MM.1S (cell line): ENCODE results near the gene AP2A2.

Experiments used
- DNase-seq: peaks from one replicate; pipeline ENCODE4 v3.0.0-alpha.2; 2015
- H2AFZ ChIP-seq: fragments of 300-600 bp; sonication (generic); 2 replicates; pipeline ENCODE4 v1.6.0; 2016; ENCODE audit warnings: antibody characterized with exemption, low read length
- H3F3A ChIP-seq: fragments of 300-600 bp; sonication (generic); 2 replicates; pipeline ENCODE4 v1.6.1; 2016; ENCODE audit warnings: mild to moderate bottlenecking, antibody characterized with exemption, low read length, moderate library complexity, mixed read lengths; ENCODE audit not compliant: insufficient read depth
- H3K27ac ChIP-seq: fragments of 300-600 bp; sonication (generic); 2 replicates; pipeline ENCODE4 v1.5.1; 2016; ENCODE audit warnings: mild to moderate bottlenecking, low read length
- H3K27me3 ChIP-seq: fragments of 300-600 bp; sonication (generic); replicated peaks from 2 replicates; pipeline ENCODE4 v1.6.0; 2016; ENCODE audit warnings: low read length; ENCODE audit not compliant: insufficient read depth
- H3K36me3 ChIP-seq: fragments of 300-600 bp; sonication (generic); replicated peaks from 2 replicates; pipeline ENCODE4 v1.6.1; 2016; ENCODE audit warnings: mild to moderate bottlenecking, low read length, mixed read lengths; ENCODE audit not compliant: insufficient read depth
- H3K4me1 ChIP-seq: fragments of 300-600 bp; sonication (generic); 2 replicates; pipeline ENCODE4 v1.6.1; 2016; ENCODE audit warnings: low read length, mixed read lengths
- H3K4me2 ChIP-seq: fragments of 300-600 bp; sonication (generic); 2 replicates; pipeline ENCODE4 v1.6.0; 2016; ENCODE audit warnings: low read depth, low read length
- H3K4me3 ChIP-seq: fragments of 300-600 bp; sonication (generic); 2 replicates; pipeline ENCODE4 v1.5.1; 2016; ENCODE audit warnings: low read length, mixed read lengths
- H3K79me2 ChIP-seq: fragments of 300-600 bp; sonication (generic); 2 replicates; pipeline ENCODE4 v1.6.1; 2016; ENCODE audit warnings: mixed run types, low read length, mixed read lengths
- H3K9ac ChIP-seq: fragments of 300-600 bp; sonication (generic); 2 replicates; pipeline ENCODE4 v1.6.1; 2016; ENCODE audit warnings: low read length, mixed read lengths
- H3K9me2 ChIP-seq: fragments of 300-600 bp; sonication (generic); replicated peaks from 2 replicates; pipeline ENCODE4 v1.6.1; 2016; ENCODE audit warnings: mild to moderate bottlenecking, low read length, mixed read lengths; ENCODE audit not compliant: insufficient read depth
- H3K9me3 ChIP-seq: fragments of 300-600 bp; sonication (generic); replicated peaks from 2 replicates; pipeline ENCODE4 v1.6.1; 2016; ENCODE audit warnings: mild to moderate bottlenecking, low read length, mixed read lengths; ENCODE audit not compliant: insufficient read depth
- H4K20me1 ChIP-seq: fragments of 300-600 bp; sonication (generic); 2 replicates; pipeline ENCODE4 v1.6.1; 2016; ENCODE audit warnings: mild to moderate bottlenecking, low read length, moderate library complexity, mixed read lengths; ENCODE audit not compliant: insufficient read depth
- EZH2 ChIP-seq: fragments of 300-600 bp; sonication (generic); optimal IDR thresholded peaks from 2 replicates; pipeline ENCODE3; 2017; ENCODE audit warnings: low read depth, mild to moderate bottlenecking, antibody characterized with exemption, low read length, mixed read lengths
- EZH2phosphoT487 ChIP-seq: fragments of 300-600 bp; sonication (generic); IDR thresholded peaks from 2 replicates; pipeline ENCODE4 v1.6.1; 2018; ENCODE audit warnings: antibody characterized with exemption, low read length
- TF ChIP-seq, protein P1 (sequence below): fragments of 300-600 bp; sonication (generic); IDR thresholded peaks from 2 replicates; pipeline ENCODE4 v1.5.1; 2016; ENCODE audit warnings: antibody characterized with exemption, low read length, mixed read lengths

Gene AP2A2

DNA sequence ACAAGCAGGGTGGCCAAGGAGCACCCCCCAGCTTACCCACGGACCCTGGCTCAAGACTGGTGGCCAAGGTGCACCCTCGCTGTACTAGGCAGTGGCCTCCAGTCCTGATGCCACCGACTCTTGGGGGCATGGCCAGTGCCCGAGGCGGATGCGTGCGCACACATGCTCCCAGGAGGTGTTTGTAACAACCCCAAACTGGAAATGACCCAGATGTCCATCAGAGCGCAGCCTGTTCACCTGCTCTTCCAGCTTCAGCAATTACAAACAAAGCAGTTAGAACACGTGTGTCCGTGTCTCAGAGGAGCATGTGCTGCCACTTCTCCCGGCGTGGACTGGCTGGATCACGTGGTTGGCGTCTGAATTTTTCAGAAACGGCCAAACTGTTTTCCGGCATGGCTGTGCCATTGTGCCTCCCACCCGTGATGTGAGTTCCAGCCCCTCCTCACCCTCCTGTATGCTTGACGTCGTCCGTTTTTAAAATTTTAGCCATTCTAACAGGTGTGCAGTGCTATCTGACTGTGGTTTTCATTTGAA, 118.0 kb downstream of the AP2A2 start:
- TF ChIP-seq EZH2 (no peak), EZH2phosphoT487 (no peak)
- TF ChIP-seq, protein P1, sequence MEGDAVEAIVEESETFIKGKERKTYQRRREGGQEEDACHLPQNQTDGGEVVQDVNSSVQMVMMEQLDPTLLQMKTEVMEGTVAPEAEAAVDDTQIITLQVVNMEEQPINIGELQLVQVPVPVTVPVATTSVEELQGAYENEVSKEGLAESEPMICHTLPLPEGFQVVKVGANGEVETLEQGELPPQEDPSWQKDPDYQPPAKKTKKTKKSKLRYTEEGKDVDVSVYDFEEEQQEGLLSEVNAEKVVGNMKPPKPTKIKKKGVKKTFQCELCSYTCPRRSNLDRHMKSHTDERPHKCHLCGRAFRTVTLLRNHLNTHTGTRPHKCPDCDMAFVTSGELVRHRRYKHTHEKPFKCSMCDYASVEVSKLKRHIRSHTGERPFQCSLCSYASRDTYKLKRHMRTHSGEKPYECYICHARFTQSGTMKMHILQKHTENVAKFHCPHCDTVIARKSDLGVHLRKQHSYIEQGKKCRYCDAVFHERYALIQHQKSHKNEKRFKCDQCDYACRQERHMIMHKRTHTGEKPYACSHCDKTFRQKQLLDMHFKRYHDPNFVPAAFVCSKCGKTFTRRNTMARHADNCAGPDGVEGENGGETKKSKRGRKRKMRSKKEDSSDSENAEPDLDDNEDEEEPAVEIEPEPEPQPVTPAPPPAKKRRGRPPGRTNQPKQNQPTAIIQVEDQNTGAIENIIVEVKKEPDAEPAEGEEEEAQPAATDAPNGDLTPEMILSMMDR: no peak
- H3K36me3 ChIP-seq: no peaks in the 10 kb centered on the region
- H3K4me2 ChIP-seq: no peak overlapping the region
- no peak overlapping the region for H3K27ac ChIP-seq
- no peaks in the 10 kb centered on the region for H3F3A ChIP-seq
- H4K20me1 ChIP-seq: no peaks in the 10 kb centered on the region
- no peak overlapping the region for H3K4me3 ChIP-seq
- H3K27me3 ChIP-seq: peaks cover 96% of the 10 kb centered on the region
- DNase-seq: no peak
- no peaks in the 10 kb centered on the region for H3K4me1 ChIP-seq
- H3K79me2 ChIP-seq: no peaks in the 10 kb centered on the region
- no peaks in the 10 kb centered on the region for H3K9me2 ChIP-seq
- no peak overlapping the region for H3K9ac ChIP-seq
- H3K9me3 ChIP-seq: no peaks in the 10 kb centered on the region
- H2AFZ ChIP-seq: no peak overlapping the region

DNA sequence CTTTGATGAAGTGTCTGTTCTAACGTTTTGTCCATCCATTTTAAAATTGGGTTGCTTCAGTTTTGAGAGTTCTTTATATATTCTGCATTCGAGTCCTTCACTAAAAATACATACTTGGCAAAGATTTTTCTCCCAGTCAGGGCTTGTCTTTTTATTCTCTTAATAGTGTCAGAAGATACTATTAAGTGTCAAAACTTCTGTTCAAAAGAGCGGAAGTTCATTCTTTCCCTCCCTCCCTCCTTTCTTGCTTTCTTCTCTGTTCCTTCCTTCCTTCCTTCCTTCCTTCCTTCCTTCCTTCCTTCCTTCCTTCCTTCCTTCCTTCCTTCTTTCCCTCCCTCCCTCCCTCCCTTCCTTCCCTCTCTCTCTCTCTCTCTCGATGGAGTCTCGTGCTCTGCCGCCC, 118.5 kb downstream of the AP2A2 start:
- Histone ChIP-seq H3K4me2 (no peak overlapping the region), H4K20me1 (no peaks in the 10 kb centered on the region), H3K9me3 (no peaks in the 10 kb centered on the region), H3K36me3 (no peaks in the 10 kb centered on the region), H3K79me2 (no peaks in the 10 kb centered on the region), H3F3A (no peaks in the 10 kb centered on the region), H3K27ac (no peak overlapping the region), H3K27me3 (peaks cover 98% of the 10 kb centered on the region), H3K9ac (no peak overlapping the region), H3K4me3 (no peak overlapping the region), H2AFZ (no peak overlapping the region), H3K4me1 (no peaks in the 10 kb centered on the region), H3K9me2 (no peaks in the 10 kb centered on the region)
- TF ChIP-seq EZH2phosphoT487: no peak
- no peak for DNase-seq

DNA sequence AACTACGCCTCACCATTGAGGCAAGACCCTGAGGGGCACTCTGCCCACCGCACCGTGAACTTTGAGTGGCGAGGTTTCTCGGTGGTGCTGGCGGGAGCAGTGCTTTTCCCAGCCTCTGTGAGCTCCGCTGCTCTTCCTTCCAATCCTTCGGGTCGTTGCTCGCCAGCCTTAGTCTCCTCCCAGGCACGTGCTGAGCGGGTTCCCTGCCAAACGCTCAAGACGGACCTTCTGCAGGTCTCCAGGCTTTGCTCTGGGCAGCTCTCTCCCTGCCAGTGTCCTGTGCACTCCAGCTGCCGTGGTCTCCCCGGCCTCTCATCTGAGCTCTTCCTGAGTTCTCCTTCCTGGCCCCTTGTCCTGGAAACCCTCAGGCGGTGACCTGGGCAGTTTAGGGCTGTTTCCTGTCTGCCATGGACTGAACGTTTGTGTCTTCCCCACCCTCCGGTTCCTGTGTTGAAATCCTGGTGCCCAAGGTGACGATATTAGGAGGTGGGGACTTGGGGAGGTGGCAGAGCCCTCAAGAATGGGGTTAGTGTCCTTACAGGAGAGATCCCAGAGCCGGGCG, 122.0 kb downstream of the AP2A2 start:
- Histone ChIP-seq H3K36me3 (no peaks in the 10 kb centered on the region), H3K4me2 (no peak overlapping the region), H3K79me2 (no peaks in the 10 kb centered on the region), H3F3A (no peaks in the 10 kb centered on the region), H3K4me3 (no peak overlapping the region), H3K9ac (no peak overlapping the region), H3K27me3 (peaks cover 97% of the 10 kb centered on the region), H3K9me2 (no peaks in the 10 kb centered on the region), H2AFZ (no peak overlapping the region), H3K27ac (no peak overlapping the region), H4K20me1 (no peaks in the 10 kb centered on the region), H3K4me1 (no peaks in the 10 kb centered on the region), H3K9me3 (no peaks in the 10 kb centered on the region)
- DNase-seq: no peak
- TF ChIP-seq, protein P1: no peak
- no peak for TF ChIP-seq EZH2
- TF ChIP-seq EZH2phosphoT487: no peak

DNA sequence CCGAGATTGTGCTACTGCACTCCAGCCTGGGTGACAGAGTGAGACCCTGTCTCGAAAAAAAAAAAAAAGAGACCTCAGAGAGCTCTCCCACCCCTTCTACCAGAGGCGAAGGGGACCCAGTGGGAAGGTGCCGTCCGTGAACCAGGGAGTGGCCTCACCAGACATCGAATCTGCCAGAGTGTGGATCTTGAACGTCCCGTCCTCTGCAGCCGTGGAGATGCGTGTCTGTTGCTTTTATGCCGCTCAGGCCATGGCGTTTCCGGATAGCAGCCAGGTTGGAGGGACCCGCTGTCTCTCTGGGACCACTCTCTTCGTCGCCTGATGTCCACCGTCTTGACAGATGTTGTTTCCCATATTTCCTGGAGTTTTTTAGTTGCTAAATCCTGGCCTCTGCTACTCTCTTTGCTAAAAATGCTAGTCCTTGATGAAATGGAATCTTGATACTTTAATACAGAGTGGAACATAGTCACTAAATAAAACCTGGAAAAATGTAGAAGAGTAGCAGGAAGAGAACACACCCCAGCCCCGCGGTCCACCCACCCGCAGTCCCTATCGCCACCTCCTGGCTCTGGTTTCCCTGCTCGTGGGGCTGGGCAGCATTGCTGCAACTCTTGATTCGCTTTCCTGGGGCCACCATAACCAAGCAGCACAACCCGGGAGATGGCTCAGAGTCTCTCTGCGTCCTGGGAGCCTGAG, 122.9 kb downstream of the AP2A2 start:
- no peaks in the 10 kb centered on the region for H4K20me1 ChIP-seq
- TF ChIP-seq, protein P1: no peak
- TF ChIP-seq EZH2phosphoT487 (no peak), EZH2 (no peak)
- no peaks in the 10 kb centered on the region for H3K9me3 ChIP-seq
- H3K79me2 ChIP-seq: no peaks in the 10 kb centered on the region
- H3K27me3 ChIP-seq: peaks cover 97% of the 10 kb centered on the region
- H3K36me3 ChIP-seq: no peaks in the 10 kb centered on the region
- no peak overlapping the region for H2AFZ ChIP-seq
- H3K4me2 ChIP-seq: no peak overlapping the region
- no peak overlapping the region for H3K9ac ChIP-seq
- no peaks in the 10 kb centered on the region for H3K4me1 ChIP-seq
- H3F3A ChIP-seq: no peaks in the 10 kb centered on the region
- DNase-seq: no peak
- H3K4me3 ChIP-seq: no peak overlapping the region
- no peak overlapping the region for H3K27ac ChIP-seq
- H3K9me2 ChIP-seq: no peaks in the 10 kb centered on the region
